ENCODE measurements around the gene TEX44.

TEX44 gene

GRCh38 chr2:231633241-231633976 lies 40.7 kb downstream of the TEX44 start:
- no peak for DNase-seq (ENCODE audit: low read depth)

DNA sequence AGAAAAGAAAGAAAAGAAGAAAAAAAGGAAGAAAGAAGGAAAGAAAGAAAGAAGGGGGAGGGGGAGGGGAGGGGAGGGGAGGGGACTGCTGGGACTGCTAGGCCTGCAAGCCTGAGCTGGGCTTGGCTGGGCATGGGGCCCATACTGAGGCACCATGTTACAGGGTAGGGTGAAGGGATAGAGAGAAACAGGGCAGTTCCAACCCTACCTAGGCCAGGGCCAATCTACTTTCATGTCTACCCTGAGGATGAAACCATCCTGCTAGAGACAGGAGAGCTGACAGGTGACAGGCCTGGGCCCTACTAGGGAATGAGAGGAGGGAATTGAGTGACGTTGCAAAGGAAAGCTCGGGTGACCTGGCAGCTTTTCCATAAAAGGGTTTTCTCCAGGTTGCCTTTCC lies 41.7 kb downstream of the TEX44 start:
- DNase-seq (ENCODE audit: low read depth) = no peak

- DNase-seq (ENCODE audit: low read depth) = no peak
These were observed 42.5 kb downstream of the TEX44 start for GRCh38 chr2:231634951-231635875.

DNA sequence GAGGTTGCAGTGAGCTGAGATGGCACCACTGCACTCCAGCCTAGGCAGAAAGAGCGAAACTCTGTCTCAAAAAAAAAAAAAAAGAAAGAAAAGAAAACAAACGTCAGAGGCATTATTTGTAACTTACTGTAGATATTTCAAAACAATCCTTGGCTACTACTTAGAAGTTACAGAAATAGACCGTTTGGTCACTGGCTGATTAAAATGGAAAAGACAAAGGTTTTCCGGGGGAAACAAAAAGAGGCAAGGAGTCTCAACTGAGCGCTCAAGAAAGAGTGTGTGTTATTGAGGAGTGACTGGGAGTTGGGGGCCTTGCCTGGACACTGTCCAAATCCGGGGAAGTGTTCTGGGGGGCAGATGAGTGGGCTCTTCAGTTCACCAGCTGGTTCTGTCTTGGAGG lies 47.6 kb downstream of the TEX44 start:
- no peak for DNase-seq (ENCODE audit: low read depth)

- no peak for DNase-seq (ENCODE audit: low read depth)
These were observed 48.0 kb downstream of the TEX44 start for GRCh38 chr2:231640641-231641111.

DNA sequence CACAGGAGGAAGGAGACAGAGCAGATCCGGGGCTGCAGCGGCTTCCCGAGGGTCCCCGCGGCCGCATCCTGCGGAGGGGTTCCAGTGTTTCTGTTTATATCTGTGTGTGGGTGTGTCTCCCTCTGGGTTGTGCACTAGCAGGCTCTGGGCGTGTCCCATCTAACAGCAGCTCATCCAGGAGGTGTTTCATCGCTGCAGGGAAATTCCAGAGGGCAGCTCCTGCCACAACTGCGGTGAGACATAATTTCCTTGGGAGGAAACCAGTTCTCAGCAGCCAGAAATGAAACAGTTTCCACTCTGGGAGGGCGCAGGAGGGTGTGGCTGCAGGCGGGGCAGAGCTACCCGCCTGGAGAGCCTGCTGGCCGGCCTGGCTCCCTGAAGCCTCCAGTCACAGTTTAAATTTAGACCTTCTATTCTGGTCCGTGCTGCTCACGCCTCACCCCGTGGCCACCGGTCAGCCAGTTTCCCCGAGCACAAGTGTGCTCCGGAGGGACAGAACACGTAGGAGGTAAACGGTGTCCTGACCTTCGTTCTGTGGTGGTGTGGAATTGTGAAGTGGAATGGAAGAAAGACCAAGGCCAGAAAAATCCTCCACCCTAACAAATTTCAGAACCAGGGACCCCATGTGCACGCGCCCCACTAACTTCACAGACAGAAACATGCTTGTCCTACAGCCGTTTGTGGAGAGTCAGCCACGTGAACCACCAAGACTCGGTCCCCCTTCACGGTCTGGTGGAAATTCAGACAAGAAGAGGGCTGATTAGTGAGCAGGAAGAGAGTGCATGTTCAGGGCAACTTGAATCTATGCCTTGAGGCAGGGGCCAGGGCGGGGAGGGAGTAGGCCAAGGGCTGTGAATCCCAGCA lies 50.2 kb downstream of the TEX44 start:
- DNase-seq (ENCODE audit: low read depth) = peak; percentile 9

- no peak for DNase-seq (ENCODE audit: low read depth)
These were observed 50.8 kb downstream of the TEX44 start for GRCh38 chr2:231643495-231643888.
